ENCODE measurements around the gene COL18A1.

Gene COL18A1

DNA sequence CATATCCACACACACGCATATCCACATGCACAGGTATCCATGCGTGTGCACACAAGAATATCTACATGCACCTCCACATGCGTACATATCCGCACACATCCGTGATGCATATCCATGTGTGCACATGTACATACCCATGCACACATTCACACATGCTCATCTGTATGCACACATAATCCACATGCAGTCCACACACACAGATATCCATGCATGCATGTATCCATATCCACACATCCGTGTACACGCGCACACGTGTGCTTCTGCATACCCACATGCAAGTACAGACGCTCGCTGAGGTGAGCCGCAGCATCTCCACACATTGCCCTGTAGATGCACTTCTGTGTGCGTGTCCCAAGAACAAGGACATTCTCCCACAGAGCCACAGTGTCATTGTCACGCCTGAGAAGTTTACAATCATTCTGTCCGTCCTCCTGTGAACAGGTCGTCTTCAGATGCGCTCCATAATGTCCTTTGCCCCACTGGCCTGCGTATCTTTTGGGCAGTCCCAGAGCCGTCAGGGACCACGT, 43.4 kb downstream of the COL18A1 start:
- no peak for DNase-seq (ENCODE audit: low spot score)
- in situ Hi-C loops (cut with MboI; ENCODE audit: low sequenced_read_pairs, unreplicated experiment), result loop anchor here (25.0 kb wide), 1 partner anchor 311 kb away; no protein-coding TSS in a partner anchor
- TF ChIP-seq, protein P1, sequence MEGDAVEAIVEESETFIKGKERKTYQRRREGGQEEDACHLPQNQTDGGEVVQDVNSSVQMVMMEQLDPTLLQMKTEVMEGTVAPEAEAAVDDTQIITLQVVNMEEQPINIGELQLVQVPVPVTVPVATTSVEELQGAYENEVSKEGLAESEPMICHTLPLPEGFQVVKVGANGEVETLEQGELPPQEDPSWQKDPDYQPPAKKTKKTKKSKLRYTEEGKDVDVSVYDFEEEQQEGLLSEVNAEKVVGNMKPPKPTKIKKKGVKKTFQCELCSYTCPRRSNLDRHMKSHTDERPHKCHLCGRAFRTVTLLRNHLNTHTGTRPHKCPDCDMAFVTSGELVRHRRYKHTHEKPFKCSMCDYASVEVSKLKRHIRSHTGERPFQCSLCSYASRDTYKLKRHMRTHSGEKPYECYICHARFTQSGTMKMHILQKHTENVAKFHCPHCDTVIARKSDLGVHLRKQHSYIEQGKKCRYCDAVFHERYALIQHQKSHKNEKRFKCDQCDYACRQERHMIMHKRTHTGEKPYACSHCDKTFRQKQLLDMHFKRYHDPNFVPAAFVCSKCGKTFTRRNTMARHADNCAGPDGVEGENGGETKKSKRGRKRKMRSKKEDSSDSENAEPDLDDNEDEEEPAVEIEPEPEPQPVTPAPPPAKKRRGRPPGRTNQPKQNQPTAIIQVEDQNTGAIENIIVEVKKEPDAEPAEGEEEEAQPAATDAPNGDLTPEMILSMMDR (IDR thresholded peaks at IDR 0.05; ENCODE audit: borderline replicate concordance, control extremely low read depth, extremely low read depth, insufficient read depth, missing control alignments), result no peak

DNA sequence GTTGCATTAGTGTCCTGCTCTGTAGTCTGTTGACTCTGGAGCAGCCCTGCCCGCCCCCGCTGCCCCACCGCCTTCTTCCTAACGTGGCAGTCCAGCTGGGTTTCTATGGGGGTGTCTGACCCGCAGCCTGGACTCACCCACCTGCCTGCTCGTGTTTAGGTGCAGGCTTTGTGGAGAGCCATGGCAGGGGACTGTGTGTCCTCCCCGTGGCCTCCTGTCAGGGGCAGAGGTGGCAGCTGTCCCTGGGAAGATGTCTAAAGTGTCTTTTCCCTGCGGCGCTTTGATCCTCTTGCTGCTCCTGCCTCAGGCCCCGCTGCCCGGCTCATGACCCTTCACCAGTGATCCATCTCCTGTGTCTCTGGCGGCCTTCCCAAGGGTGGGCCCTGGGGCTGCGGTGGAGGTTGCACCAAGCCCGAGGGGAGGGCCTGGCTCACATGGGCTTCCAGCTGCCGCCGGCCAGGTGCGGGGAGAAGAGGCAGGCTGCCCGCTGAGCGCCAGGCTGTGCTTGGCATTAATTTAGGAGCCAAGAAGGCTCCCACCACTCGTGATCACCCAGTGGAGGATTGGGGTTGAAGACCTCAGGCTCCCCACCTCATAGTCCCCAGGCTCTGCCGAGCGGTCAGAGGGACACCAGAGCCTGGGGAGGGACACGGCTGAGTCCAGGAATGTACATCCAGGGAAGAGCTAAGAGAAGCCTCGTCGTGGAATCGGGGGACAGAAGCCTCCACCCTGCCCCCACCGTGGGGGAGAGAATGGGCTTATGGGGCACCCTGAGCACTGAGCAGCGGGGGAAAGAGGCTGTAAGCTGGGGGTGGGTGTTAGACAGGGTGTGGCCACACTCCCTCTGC, 44.1 kb downstream of the COL18A1 start:
- TF ChIP-seq, protein P1 (IDR thresholded peaks at IDR 0.05; ENCODE audit: borderline replicate concordance, control extremely low read depth, extremely low read depth, insufficient read depth, missing control alignments), result no peak
- no peak for DNase-seq (ENCODE audit: low spot score)
- in situ Hi-C loops (cut with MboI; ENCODE audit: low sequenced_read_pairs, unreplicated experiment), result loop anchor here (25.0 kb wide), 1 partner anchor 312 kb away; no protein-coding TSS in a partner anchor

DNA sequence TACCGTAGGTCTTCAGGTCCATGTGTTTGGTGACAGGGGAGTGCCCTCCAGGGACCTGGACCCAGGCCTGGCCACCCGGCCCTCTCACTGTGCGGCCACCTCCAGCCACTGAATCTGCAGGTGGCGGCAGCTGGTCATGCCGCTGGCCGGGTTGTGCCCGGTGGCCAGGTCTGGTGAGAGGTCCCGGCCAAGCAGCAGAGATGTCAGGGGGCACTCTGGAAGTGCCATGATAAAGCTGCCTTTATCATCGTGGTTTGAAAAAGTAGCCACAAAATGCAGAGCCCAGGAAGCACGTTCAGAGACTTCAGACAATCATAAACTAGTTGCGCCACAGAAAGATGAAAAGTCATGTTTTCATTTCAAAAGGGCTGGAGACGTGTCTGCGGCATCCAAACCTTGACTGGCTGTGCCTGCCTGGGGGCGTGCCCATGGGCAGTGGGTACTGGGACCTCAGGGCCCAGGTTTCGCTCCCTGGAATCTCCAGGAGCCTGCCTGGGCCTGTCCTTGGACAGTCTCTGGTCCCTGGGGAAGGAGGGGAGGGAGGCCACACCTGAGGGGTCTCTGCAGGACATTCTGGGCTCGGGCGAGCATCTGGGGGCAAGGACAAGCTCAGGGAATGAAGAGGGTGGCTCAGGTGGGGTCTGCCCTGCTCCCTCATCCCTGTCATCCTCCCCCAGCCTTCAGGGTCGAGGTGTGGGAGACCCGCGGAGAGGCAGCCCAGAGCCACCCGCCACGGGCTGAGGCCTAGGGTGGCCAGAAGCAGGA, 44.9 kb downstream of the COL18A1 start:
- in situ Hi-C loops (cut with MboI; ENCODE audit: low sequenced_read_pairs, unreplicated experiment), result loop anchor here (25.0 kb wide), 1 partner anchor 313 kb away; no protein-coding TSS in a partner anchor
- no peak for DNase-seq (ENCODE audit: low spot score)
- TF ChIP-seq, protein P1 (IDR thresholded peaks at IDR 0.05; ENCODE audit: borderline replicate concordance, control extremely low read depth, extremely low read depth, insufficient read depth, missing control alignments), result no peak

DNA sequence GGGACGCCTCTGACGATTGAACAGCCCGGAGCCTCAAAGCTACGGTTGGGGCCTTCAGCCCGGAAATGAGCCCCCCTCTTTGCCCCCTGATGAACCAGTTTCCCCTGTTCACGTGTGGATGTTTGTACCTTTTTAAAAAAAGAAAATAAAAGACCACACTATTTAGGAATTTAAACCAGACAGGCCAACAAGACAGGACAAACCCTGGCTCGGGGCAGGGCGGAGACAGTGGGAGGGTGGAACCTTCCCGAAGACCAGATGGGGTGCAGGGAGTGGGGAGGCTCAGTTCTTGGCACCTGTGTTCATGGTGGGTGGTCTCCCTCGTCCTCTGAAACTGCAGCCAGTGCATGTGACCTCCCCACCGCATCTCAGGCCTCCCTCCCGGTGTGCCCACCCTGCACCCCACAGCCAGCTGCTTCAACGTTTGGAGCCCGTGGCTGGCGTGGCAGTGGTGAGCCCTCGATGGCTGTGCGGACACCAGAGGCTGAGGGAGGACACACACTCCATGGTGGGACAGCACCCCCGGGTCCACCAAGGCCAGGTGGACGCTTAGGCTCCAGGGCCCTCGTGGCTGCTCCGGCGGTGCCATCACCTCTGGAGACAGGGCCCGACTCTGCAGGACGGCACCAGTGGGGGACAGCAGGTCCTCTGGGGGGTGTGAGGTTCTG, 45.6 kb downstream of the COL18A1 start:
- in situ Hi-C loops (cut with MboI; ENCODE audit: low sequenced_read_pairs, unreplicated experiment), result no loop called here
- TF ChIP-seq, protein P1 (IDR thresholded peaks at IDR 0.05; ENCODE audit: borderline replicate concordance, control extremely low read depth, extremely low read depth, insufficient read depth, missing control alignments), result no peak
- no peak for DNase-seq (ENCODE audit: low spot score)

DNA sequence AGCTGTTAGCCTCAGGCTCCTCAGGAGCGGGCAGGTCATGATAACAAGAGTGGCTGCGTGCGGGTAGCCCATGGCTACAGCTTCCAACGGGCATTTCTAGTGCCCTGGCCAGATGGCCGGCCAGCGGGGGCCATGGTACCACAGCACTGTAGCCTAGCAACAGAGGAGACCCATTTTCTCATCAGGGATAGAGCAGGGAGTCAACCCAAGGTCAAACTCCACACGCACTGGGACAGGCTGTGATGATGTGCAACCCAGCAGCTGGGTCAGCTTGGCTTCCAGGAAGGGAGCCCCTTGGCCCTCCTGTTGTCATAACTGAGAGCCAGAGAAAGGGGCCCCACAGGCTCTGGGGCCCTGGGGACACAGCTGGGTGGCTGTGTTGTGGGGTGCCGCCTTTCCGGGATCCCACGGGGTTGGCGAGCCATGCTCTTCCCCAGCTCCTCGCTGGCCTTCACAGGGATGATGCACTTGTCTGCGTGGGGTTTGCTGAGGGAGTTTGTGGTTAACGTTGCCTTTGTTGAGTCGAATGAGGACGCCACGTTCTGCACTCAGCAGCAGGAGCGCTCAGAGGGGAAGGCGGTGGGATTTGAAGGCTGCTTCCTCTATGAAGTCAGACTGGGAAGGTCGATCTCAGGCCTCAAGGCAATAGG, 46.3 kb downstream of the COL18A1 start:
- in situ Hi-C loops (cut with MboI; ENCODE audit: low sequenced_read_pairs, unreplicated experiment), result no loop called here
- TF ChIP-seq, protein P1 (IDR thresholded peaks at IDR 0.05; ENCODE audit: borderline replicate concordance, control extremely low read depth, extremely low read depth, insufficient read depth, missing control alignments), result no peak
- no peak for DNase-seq (ENCODE audit: low spot score)
